B cell (primary cell): ENCODE data around the gene KIAA0319L. TPM values are rescaled to one million over a fixed set of nuclear protein-coding genes. Genes with fewer than 3 reads are reported as not detected.
A peak's percentile ranks its signal among the peaks of the same experiment; 100 is the strongest.

Experiments
- ATAC-seq: fragments of 200-7000 bp; cut with Tn5 transposase; one replicate; pipeline ENCODE4 v1.10.0; 2021; ENCODE audit warnings: low read depth, mild to moderate bottlenecking, moderate number of reproducible peaks, moderate library complexity
- CTCF ChIA-PET: fragments of 350-600 bp; sonication (Branson Sonifier 250); formaldehyde crosslinking; loops from one replicate; lab custom pipeline; 2021; ENCODE audit warnings: antibody characterized with exemption, inconsistent platforms; lab: Charles Lee
- POLR2A ChIA-PET: fragments of 350-600 bp; sonication (Branson Sonifier 250); formaldehyde crosslinking; loops from one replicate; lab custom pipeline; 2021; ENCODE audit warnings: antibody characterized with exemption; lab: Charles Lee
- DNase-seq: peaks from one replicate; pipeline ENCODE4 v3.0.0; 2013
- H2AFZ ChIP-seq: 2 replicates; pipeline ENCODE4 v1.6.1; 2012; ENCODE audit warnings: mild to moderate bottlenecking, low read depth, low read length; ENCODE audit not compliant: insufficient read depth, poor library complexity, severe bottlenecking
- H3K27ac ChIP-seq, 2 donors: 1 replicate in 1 of 2; 2 replicates in 1 of 2; pipeline ENCODE4 v1.5.1; 2012 to 2013; ENCODE audit warnings: low read length in 2 of 2, mild to moderate bottlenecking in 2 of 2, moderate library complexity in 1 of 2
- H3K27me3 ChIP-seq, 4 experiments: fragments of 200-600 bp in 1 of 4; sonication (generic) in 1 of 4; replicated peaks in 1 of 4; 1 replicate in 2 of 4; 2 replicates in 2 of 4; pipeline versions ENCODE4 v1.6.1 to v1.7.0; 2013 to 2016; ENCODE audit warnings: low read length in 3 of 4, mild to moderate bottlenecking in 2 of 4, mixed read lengths in 1 of 4, moderate library complexity in 1 of 4; ENCODE audit not compliant: insufficient read depth in 4 of 4, control insufficient read depth in 3 of 4; ENCODE audit errors: control extremely low read depth in 1 of 4
- H3K36me3 ChIP-seq, 2 experiments: replicated peaks in 1 of 2; 1 replicate in 1 of 2; 2 replicates in 1 of 2; pipeline versions ENCODE4 v1.6.1 to v1.7.1; 2013; ENCODE audit warnings: low read length in 1 of 2; ENCODE audit not compliant: insufficient read depth in 2 of 2, control insufficient read depth in 1 of 2; ENCODE audit errors: control extremely low read depth in 1 of 2, extremely low read depth in 1 of 2
- H3K4me1 ChIP-seq, 2 donors: fragments of 200-600 bp in 1 of 2; sonication (generic) in 1 of 2; 1 replicate in 1 of 2; 2 replicates in 1 of 2; pipeline versions ENCODE4 v1.5.1 to v1.6.1; 2013 to 2017; ENCODE audit warnings: low read length in 2 of 2; ENCODE audit not compliant: control insufficient read depth in 2 of 2, insufficient read depth in 2 of 2
- H3K4me2 ChIP-seq: replicated peaks from 2 replicates; pipeline ENCODE3; 2012; ENCODE audit warnings: mild to moderate bottlenecking, low read depth, low read length; ENCODE audit not compliant: poor library complexity, severe bottlenecking
- H3K4me3 ChIP-seq, 5 experiments: fragments of 200-600 bp in 1 of 5; sonication (generic) in 1 of 5; 1 replicate in 3 of 5; 2 replicates in 2 of 5; pipeline versions ENCODE4 v1.5.1 to v1.7.0; 2011 to 2016; ENCODE audit warnings: low read length in 4 of 5, mild to moderate bottlenecking in 4 of 5, low read depth in 2 of 5, control low read depth in 1 of 5, moderate library complexity in 1 of 5; ENCODE audit not compliant: insufficient read depth in 1 of 5; ENCODE audit errors: control extremely low read depth in 1 of 5, extremely low read depth in 1 of 5
- H3K79me2 ChIP-seq: fragments of 200-600 bp; sonication (generic); one replicate; pipeline ENCODE4 v1.6.0; 2016; ENCODE audit warnings: low read length; ENCODE audit not compliant: control insufficient read depth, insufficient read depth
- H3K9ac ChIP-seq: fragments of 200-600 bp; sonication (generic); 2 replicates; pipeline ENCODE4 v1.6.1; 2017; ENCODE audit warnings: mild to moderate bottlenecking, low read length, moderate library complexity
- H3K9me3 ChIP-seq, 3 donors: one replicate each; pipeline versions ENCODE4 v1.6.1 to v1.7.1; 2013; ENCODE audit warnings: low read length in 2 of 3; ENCODE audit not compliant: control insufficient read depth in 2 of 3, insufficient read depth in 1 of 3; ENCODE audit errors: control extremely low read depth in 1 of 3
- H4K20me1 ChIP-seq: 2 replicates; pipeline ENCODE4 v1.6.0; 2012; ENCODE audit warnings: mild to moderate bottlenecking, low read length; ENCODE audit not compliant: insufficient read depth, control insufficient read depth, poor library complexity, severe bottlenecking
- H3K27ac Mint-ChIP-seq: one replicate; pipeline ENCODE4 v1.8.0; 2021; ENCODE audit warnings: mixed read lengths
- H3K27me3 Mint-ChIP-seq: one replicate; pipeline ENCODE4 v1.8.0; 2021; ENCODE audit warnings: mixed read lengths
- H3K4me1 Mint-ChIP-seq: one replicate; pipeline ENCODE4 v1.8.0; 2021; ENCODE audit warnings: mixed read lengths
- H3K4me3 Mint-ChIP-seq: one replicate; pipeline ENCODE4 v1.8.0; 2021; ENCODE audit warnings: mixed read lengths
- H3K9me3 Mint-ChIP-seq: one replicate; pipeline ENCODE4 v1.8.0; 2022; ENCODE audit warnings: mixed read lengths; ENCODE audit not compliant: insufficient read depth
- EZH2 ChIP-seq: IDR thresholded peaks from 2 replicates; pipeline ENCODE4 v1.6.1; 2012; ENCODE audit warnings: borderline replicate concordance, low read depth, mild to moderate bottlenecking, moderate library complexity, low read length; ENCODE audit not compliant: insufficient read depth, poor library complexity, severe bottlenecking
- WGBS: methylation state at CpG from one replicate; pipeline ENCODE4 v1.1.5; 2013; ENCODE audit warnings: missing lambda C conversion rate; ENCODE audit not compliant: insufficient coverage; 5-methylcytosine and 5-hydroxymethylcytosine counted together
- intact Hi-C: fragments of 100-400 bp; cut with micrococcal nuclease; formaldehyde crosslinking; loops from one replicate; pipeline ENCODE4 v1.10.0; 2022
- polyA plus RNA-seq: library from polyadenylated mRNA; depleted of rRNA; stranded (reverse); fragments of >200 nt; gene quantifications from 2 replicates; pipeline ENCODE4 v1.2.3, GENCODE V29; 2012
- total RNA-seq, 2 donors: library from RNA; stranded (reverse); fragments of 120-200 nt in 1 of 2; gene quantifications; 1 replicate in 1 of 2; 2 replicates in 1 of 2; pipeline versions ENCODE4 v1.2.3 to v1.2.4, GENCODE V29; 2013 to 2022
- TF ChIP-seq, protein P1 (sequence below): fragments of 200-600 bp; IDR thresholded peaks from one replicate; pipeline ENCODE4 v1.8.0; 2022; ENCODE audit warnings: antibody characterized with exemption, mild to moderate bottlenecking

KIAA0319L gene
- total and polyA plus RNA-seq, 2 donors (not counting 1 experiment from before 2014, with no cell fraction given) = 35.9 to 78.1 TPM

DNA sequence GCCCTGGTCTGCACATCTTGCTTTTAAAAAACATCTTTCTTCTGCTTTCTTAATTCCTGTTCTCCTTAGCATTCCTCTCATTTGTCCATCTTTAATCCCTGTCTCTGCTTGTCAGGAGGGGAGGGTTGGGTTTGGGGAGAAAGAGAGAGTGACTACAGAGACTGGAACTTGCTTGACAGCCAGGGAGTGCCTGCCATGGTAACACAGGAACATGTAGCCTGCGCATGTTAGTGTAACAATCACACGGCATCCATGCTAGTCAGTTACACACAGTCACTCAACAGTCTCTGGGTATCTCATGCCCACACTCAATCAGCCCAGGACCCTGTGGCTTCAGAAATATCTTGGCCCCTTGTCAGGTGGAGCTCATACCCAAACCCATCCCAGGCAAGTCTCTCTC is 15.1 kb upstream of the KIAA0319L start:
- WGBS = 95% methylated on average over 2 of the region's 2 CpGs
- Histone ChIP-seq H3K27me3 (peaks cover 0 to 21% (median 6%) of the 10 kb centered on the region in 4 experiments), H4K20me1 (no peaks in the 10 kb centered on the region), H3K9ac (no peak overlapping the region), H3K4me3 (no peak overlapping the region), H3K79me2 (no peaks in the 10 kb centered on the region), H3K36me3 (no peaks in the 10 kb centered on the region), H3K4me2 (no peak overlapping the region), H3K4me1 (peaks cover 16 to 23% of the 10 kb centered on the region in 2 donors), H3K9me3 (peaks cover 0 to 7% (median 0%) of the 10 kb centered on the region in 3 donors), H3K27ac (no peak overlapping the region), H2AFZ (no peak overlapping the region)
- H3K4me3 Mint-ChIP-seq = peak overlapping the region; percentile 8
- peaks cover 26% of the 10 kb centered on the region for H3K27me3 Mint-ChIP-seq
- ATAC-seq (no peak), DNase-seq (no peak)
- no peak for TF ChIP-seq EZH2
- TF ChIP-seq, protein P1, sequence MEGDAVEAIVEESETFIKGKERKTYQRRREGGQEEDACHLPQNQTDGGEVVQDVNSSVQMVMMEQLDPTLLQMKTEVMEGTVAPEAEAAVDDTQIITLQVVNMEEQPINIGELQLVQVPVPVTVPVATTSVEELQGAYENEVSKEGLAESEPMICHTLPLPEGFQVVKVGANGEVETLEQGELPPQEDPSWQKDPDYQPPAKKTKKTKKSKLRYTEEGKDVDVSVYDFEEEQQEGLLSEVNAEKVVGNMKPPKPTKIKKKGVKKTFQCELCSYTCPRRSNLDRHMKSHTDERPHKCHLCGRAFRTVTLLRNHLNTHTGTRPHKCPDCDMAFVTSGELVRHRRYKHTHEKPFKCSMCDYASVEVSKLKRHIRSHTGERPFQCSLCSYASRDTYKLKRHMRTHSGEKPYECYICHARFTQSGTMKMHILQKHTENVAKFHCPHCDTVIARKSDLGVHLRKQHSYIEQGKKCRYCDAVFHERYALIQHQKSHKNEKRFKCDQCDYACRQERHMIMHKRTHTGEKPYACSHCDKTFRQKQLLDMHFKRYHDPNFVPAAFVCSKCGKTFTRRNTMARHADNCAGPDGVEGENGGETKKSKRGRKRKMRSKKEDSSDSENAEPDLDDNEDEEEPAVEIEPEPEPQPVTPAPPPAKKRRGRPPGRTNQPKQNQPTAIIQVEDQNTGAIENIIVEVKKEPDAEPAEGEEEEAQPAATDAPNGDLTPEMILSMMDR = no peak
- ChIA-PET CTCF (interaction anchor here (0.9 to 10.5 kb wide), 5 partner anchors 10 to 204 kb away, joined by 3 to 111 read pairs (median 17); partner anchors contain the start of gene C1orf216), POLR2A (no interaction called here)
- intact Hi-C loops = no loop called here
- no peaks in the 10 kb centered on the region for H3K9me3 Mint-ChIP-seq
- no peak overlapping the region for H3K27ac Mint-ChIP-seq
- peaks cover 22% of the 10 kb centered on the region for H3K4me1 Mint-ChIP-seq

DNA sequence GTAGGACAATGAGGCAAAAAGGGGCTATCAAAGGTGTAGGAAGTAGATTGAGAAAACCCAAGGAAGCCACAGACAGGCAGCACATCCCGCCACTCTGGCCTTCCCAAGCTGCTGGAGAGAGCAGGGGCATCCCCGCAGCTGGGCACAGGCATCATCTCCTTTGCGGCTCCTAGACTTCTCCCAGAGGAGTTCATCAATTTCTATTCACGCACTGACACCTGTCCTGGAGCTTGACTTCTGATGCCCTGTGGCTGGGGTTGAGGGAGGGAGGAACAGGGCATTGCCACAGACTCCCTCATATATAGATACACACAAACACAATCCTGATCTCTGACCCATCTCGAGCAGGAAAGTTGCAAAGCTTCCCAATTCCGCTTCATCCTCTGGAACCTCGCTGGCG is 14.1 kb upstream of the KIAA0319L start:
- ATAC-seq (no peak), DNase-seq (no peak)
- Histone ChIP-seq H3K4me3 (no peak overlapping the region), H2AFZ (no peak overlapping the region), H3K36me3 (peaks cover 0 to 5% of the 10 kb centered on the region in 2 experiments), H3K27ac (no peak overlapping the region), H3K79me2 (no peaks in the 10 kb centered on the region), H3K4me1 (peaks cover 11 to 15% of the 10 kb centered on the region in 2 donors), H3K4me2 (no peak overlapping the region), H3K27me3 (peaks cover 0 to 21% (median 6%) of the 10 kb centered on the region in 4 experiments), H3K9me3 (peaks cover 0 to 7% (median 0%) of the 10 kb centered on the region in 3 donors), H3K9ac (no peak overlapping the region), H4K20me1 (no peaks in the 10 kb centered on the region)
- WGBS = 93% methylated on average over 6 of the region's 8 CpGs
- TF ChIP-seq, protein P1 = no peak
- no peak for TF ChIP-seq EZH2
- H3K4me3 Mint-ChIP-seq = no peak overlapping the region
- ChIA-PET POLR2A (no interaction called here), CTCF (interaction anchor here (0.7 to 10.5 kb wide), 8 partner anchors 9 to 477 kb away, joined by 3 to 111 read pairs (median 6); partner anchors contain the start of gene C1orf216)
- H3K9me3 Mint-ChIP-seq = no peaks in the 10 kb centered on the region
- H3K4me1 Mint-ChIP-seq = peaks cover 17% of the 10 kb centered on the region
- intact Hi-C loops = no loop called here
- H3K27me3 Mint-ChIP-seq = peaks cover 26% of the 10 kb centered on the region
- H3K27ac Mint-ChIP-seq = no peak overlapping the region
